GM23248 (cell line): ENCODE measurements around the gene PACS1. TPM values are rescaled to one million over a fixed set of nuclear protein-coding genes. Genes with fewer than 3 reads are reported as not detected.

Source experiments
- DNase-seq: peaks from one replicate; pipeline ENCODE4 v3.0.0-alpha.2; 2015
- H2AFZ ChIP-seq: fragments of 200-600 bp; sonication (generic); 2 replicates; pipeline ENCODE4 v1.6.1; 2016; ENCODE audit warnings: antibody characterized with exemption
- H3F3A ChIP-seq: fragments of 200-600 bp; sonication (generic); 2 replicates; pipeline ENCODE4 v1.6.1; 2016; ENCODE audit warnings: mild to moderate bottlenecking, antibody characterized with exemption, mixed run types; ENCODE audit not compliant: insufficient read depth
- H3K27ac ChIP-seq: fragments of 200-600 bp; sonication (generic); 2 replicates; pipeline ENCODE4 v1.5.1; 2016; ENCODE audit warnings: mild to moderate bottlenecking
- H3K27me3 ChIP-seq: fragments of 200-600 bp; sonication (generic); replicated peaks from 2 replicates; pipeline ENCODE4 v1.6.1; 2016; ENCODE audit warnings: mild to moderate bottlenecking; ENCODE audit not compliant: insufficient read depth
- H3K36me3 ChIP-seq: fragments of 200-600 bp; sonication (generic); 2 replicates; pipeline ENCODE4 v1.6.1; 2016; ENCODE audit warnings: low read depth, mild to moderate bottlenecking
- H3K4me1 ChIP-seq: fragments of 200-600 bp; sonication (generic); 2 replicates; pipeline ENCODE4 v1.6.1; 2016; ENCODE audit warnings: mild to moderate bottlenecking; ENCODE audit not compliant: insufficient read depth
- H3K4me2 ChIP-seq: fragments of 200-600 bp; sonication (generic); one replicate; pipeline ENCODE4 v1.6.1; 2016; ENCODE audit warnings: mild to moderate bottlenecking; ENCODE audit not compliant: unreplicated experiment
- H3K4me3 ChIP-seq: fragments of 200-600 bp; sonication (generic); 2 replicates; pipeline ENCODE4 v1.5.1; 2016; ENCODE audit warnings: mild to moderate bottlenecking
- H3K79me2 ChIP-seq: fragments of 200-600 bp; sonication (generic); 2 replicates; pipeline ENCODE4 v1.6.1; 2016; ENCODE audit warnings: mild to moderate bottlenecking; ENCODE audit not compliant: insufficient read depth
- H3K9ac ChIP-seq: fragments of 200-600 bp; sonication (generic); 2 replicates; pipeline ENCODE4 v1.6.1; 2016; ENCODE audit warnings: mild to moderate bottlenecking
- H3K9me2 ChIP-seq: fragments of 200-600 bp; sonication (generic); 2 replicates; pipeline ENCODE4 v1.6.1; 2016; ENCODE audit warnings: mixed run types, mild to moderate bottlenecking, moderate library complexity; ENCODE audit not compliant: insufficient read depth
- H3K9me3 ChIP-seq: fragments of 200-600 bp; sonication (generic); one replicate; pipeline ENCODE4 v1.6.1; 2017; ENCODE audit warnings: low read depth
- H4K20me1 ChIP-seq: fragments of 200-600 bp; sonication (generic); 2 replicates; pipeline ENCODE4 v1.6.0; 2016; ENCODE audit not compliant: insufficient read depth
- EZH2 ChIP-seq: fragments of 200-600 bp; sonication (generic); IDR thresholded peaks from 2 replicates; pipeline ENCODE4 v1.6.1; 2018; ENCODE audit warnings: antibody characterized with exemption, mild to moderate bottlenecking; ENCODE audit not compliant: insufficient read depth, poor library complexity, severe bottlenecking
- EZH2phosphoT487 ChIP-seq: fragments of 200-600 bp; sonication (generic); IDR thresholded peaks from 2 replicates; pipeline ENCODE4 v1.6.1; 2018; ENCODE audit warnings: antibody characterized with exemption, moderate library complexity, mild to moderate bottlenecking, low read depth; ENCODE audit not compliant: insufficient read depth
- WGBS, 2 experiments: methylation state at CpG; one replicate each; pipeline ENCODE4 v1.1.6; 2015 to 2017; ENCODE audit warnings: low lambda C conversion rate in 2 of 2, low coverage in 1 of 2; ENCODE audit errors: missing lambda C conversion rate in 2 of 2; 5-methylcytosine and 5-hydroxymethylcytosine counted together
- in situ Hi-C: fragments of 300-500 bp; cut with MboI; formaldehyde crosslinking; loops from 2 replicates; pipeline ENCODE4 v1.15.0; 2020
- polyA plus RNA-seq: library from polyadenylated mRNA; unstranded; fragments of >200 nt; fragmentation: Nextera tagmentation; extraction: Ambion mirVana; gene quantifications from 2 replicates; pipeline ENCODE4 v1.2.1, GENCODE V29; 2016
- total RNA-seq: library from RNA; depleted of rRNA; stranded (reverse); fragments of >200 nt; shearing (Covaris generic); gene quantifications from 2 replicates; pipeline ENCODE4 v1.2.3, GENCODE V29; 2014

PACS1 gene
- total and polyA plus RNA-seq, 2 experiments from 2014 or later: 33.2 to 48.9 TPM

- Histone ChIP-seq H3K9me3 (no peaks in the 10 kb centered on the region), H3F3A (peaks cover 36% of the 10 kb centered on the region; the same call in 1 of the 2 replicates), H3K9me2 (no peaks in the 10 kb centered on the region), H3K36me3 (no peaks in the 10 kb centered on the region), H3K79me2 (peaks cover 100% of the 10 kb centered on the region), H2AFZ (no peak overlapping the region), H3K9ac (no peak overlapping the region), H3K4me2 (no peak overlapping the region), H3K27me3 (no peaks in the 10 kb centered on the region), H3K4me1 (peaks cover 54% of the 10 kb centered on the region), H3K27ac (no peak overlapping the region), H4K20me1 (peaks cover 18% of the 10 kb centered on the region; the same call in 1 of the 2 replicates), H3K4me3 (no peak overlapping the region)
- no peak for DNase-seq
- in situ Hi-C loops: no loop called here
- 96 to 97% methylated on average over 4 of the region's 4 CpGs for WGBS, 2 experiments
- TF ChIP-seq EZH2phosphoT487 (no peak), EZH2 (no peak)
Observed at GRCh38 chr11:66082946-66083698, 13.1 kb downstream of the PACS1 start.

GRCh38 chr11:66083767-66084166, 13.7 kb downstream of the PACS1 start:
- peaks cover 24% of the 10 kb centered on the region for H4K20me1 ChIP-seq
- H3K27ac ChIP-seq: peak overlapping the region; percentile 14; the same call in 1 of the 2 replicates
- no peaks in the 10 kb centered on the region for H3K9me2 ChIP-seq
- H2AFZ ChIP-seq: no peak overlapping the region
- WGBS, 2 experiments: 99 to 100% methylated on average over 3 of the region's 3 CpGs
- TF ChIP-seq EZH2: no peak
- TF ChIP-seq EZH2phosphoT487: no peak
- H3K9me3 ChIP-seq: no peaks in the 10 kb centered on the region
- no peaks in the 10 kb centered on the region for H3K27me3 ChIP-seq
- in situ Hi-C loops: no loop called here
- peak; percentile 23 for DNase-seq
- H3K9ac ChIP-seq: no peak overlapping the region
- no peak overlapping the region for H3K4me3 ChIP-seq
- peaks cover 35% of the 10 kb centered on the region; the same call in 1 of the 2 replicates for H3F3A ChIP-seq
- H3K79me2 ChIP-seq: peaks cover 100% of the 10 kb centered on the region
- no peak overlapping the region for H3K4me2 ChIP-seq
- peaks cover 54% of the 10 kb centered on the region for H3K4me1 ChIP-seq
- no peaks in the 10 kb centered on the region for H3K36me3 ChIP-seq

- H3K9ac ChIP-seq: 0 out of 2 replicates have a peak overlapping the region, but pooled peaks have one; percentile 2
- H3F3A ChIP-seq: peaks cover 33% of the 10 kb centered on the region; the same call in 1 of the 2 replicates
- no peak overlapping the region for H2AFZ ChIP-seq
- H3K27ac ChIP-seq: peak overlapping the region; percentile 9; the same call in 1 of the 2 replicates
- H4K20me1 ChIP-seq: peaks cover 28% of the 10 kb centered on the region
- no peaks in the 10 kb centered on the region for H3K9me2 ChIP-seq
- WGBS, 2 experiments: 40 to 42% methylated on average over 3 of the region's 3 CpGs
- no peak overlapping the region for H3K4me2 ChIP-seq
- no peak overlapping the region for H3K4me3 ChIP-seq
- DNase-seq: peak; percentile 50
- H3K9me3 ChIP-seq: no peaks in the 10 kb centered on the region
- no peaks in the 10 kb centered on the region for H3K36me3 ChIP-seq
- in situ Hi-C loops: no loop called here
- no peaks in the 10 kb centered on the region for H3K27me3 ChIP-seq
- peaks cover 52% of the 10 kb centered on the region for H3K4me1 ChIP-seq
- TF ChIP-seq EZH2phosphoT487 (no peak), EZH2 (no peak)
- H3K79me2 ChIP-seq: peaks cover 100% of the 10 kb centered on the region
Observed at GRCh38 chr11:66084821-66085475, 14.9 kb downstream of the PACS1 start.

GRCh38 chr11:66087148-66087908, 17.3 kb downstream of the PACS1 start:
- Histone ChIP-seq H3K27ac (no peak overlapping the region), H3K9me2 (no peaks in the 10 kb centered on the region), H3F3A (peaks cover 14% of the 10 kb centered on the region; the same call in 1 of the 2 replicates), H2AFZ (no peak overlapping the region), H4K20me1 (peaks cover 28% of the 10 kb centered on the region), H3K27me3 (no peaks in the 10 kb centered on the region), H3K79me2 (peaks cover 99% of the 10 kb centered on the region), H3K4me2 (no peak overlapping the region), H3K4me3 (no peak overlapping the region), H3K36me3 (no peaks in the 10 kb centered on the region), H3K4me1 (peaks cover 31% of the 10 kb centered on the region), H3K9me3 (no peaks in the 10 kb centered on the region), H3K9ac (no peak overlapping the region)
- 96 to 98% methylated on average over 9 of the region's 9 CpGs for WGBS, 2 experiments
- TF ChIP-seq EZH2phosphoT487: no peak
- no peak for TF ChIP-seq EZH2
- in situ Hi-C loops: no loop called here
- no peak for DNase-seq
